ENCODE data around the gene MICAL2.

DNA sequence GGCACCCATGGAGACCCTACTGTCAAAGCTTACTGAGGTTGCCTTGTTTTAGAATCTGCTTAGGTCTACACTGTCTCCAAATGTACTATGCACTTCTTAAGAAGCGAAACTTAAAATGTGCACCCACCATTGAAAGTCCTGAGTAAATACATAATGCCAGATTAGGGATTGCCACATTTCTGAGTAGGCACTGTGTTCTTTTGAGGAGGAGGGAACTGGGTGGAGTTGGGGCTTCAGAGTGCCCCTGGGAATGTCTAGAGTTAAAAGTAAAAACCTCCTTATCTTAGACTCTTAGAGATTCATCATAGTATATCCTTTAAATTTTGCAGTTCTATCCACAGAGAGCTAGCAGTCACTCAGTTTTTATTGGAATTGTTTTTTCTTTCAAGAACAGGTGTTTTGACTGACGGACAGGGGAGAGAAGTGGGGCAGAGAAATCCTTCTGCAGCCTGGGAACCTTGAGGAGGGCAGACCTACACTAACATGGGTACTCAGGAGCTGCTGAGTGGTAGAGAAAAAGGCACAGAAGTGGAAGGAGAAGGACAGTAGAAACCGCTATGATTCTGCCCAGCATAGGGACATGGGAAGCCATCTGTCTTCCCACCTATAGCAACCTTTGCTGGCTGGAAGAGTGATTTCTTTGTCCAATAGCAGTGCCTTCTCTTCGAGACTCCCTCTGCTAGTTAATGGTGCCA lies 33.4 kb upstream of the MICAL2 start:
- TF ChIP-seq, protein P1, sequence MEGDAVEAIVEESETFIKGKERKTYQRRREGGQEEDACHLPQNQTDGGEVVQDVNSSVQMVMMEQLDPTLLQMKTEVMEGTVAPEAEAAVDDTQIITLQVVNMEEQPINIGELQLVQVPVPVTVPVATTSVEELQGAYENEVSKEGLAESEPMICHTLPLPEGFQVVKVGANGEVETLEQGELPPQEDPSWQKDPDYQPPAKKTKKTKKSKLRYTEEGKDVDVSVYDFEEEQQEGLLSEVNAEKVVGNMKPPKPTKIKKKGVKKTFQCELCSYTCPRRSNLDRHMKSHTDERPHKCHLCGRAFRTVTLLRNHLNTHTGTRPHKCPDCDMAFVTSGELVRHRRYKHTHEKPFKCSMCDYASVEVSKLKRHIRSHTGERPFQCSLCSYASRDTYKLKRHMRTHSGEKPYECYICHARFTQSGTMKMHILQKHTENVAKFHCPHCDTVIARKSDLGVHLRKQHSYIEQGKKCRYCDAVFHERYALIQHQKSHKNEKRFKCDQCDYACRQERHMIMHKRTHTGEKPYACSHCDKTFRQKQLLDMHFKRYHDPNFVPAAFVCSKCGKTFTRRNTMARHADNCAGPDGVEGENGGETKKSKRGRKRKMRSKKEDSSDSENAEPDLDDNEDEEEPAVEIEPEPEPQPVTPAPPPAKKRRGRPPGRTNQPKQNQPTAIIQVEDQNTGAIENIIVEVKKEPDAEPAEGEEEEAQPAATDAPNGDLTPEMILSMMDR (IDR thresholded peaks at IDR 0.05): no peak
- TF ChIP-seq EZH2 (IDR thresholded peaks at IDR 0.05; ENCODE audit: borderline replicate concordance, insufficient read depth, low read depth, low read length, poor library complexity, severe bottlenecking): no peak

All from B cell (primary cell).